Muscle of leg (tissue), 11 donors: Measurements from ENCODE around the gene ACSF3. TPM values are rescaled to one million over a fixed set of nuclear protein-coding genes. Genes with fewer than 3 reads are reported as not detected.

Experiments used
- DNase-seq: peaks from one replicate; pipeline ENCODE4 v3.0.0; 2013
- H3K27ac ChIP-seq: one replicate; pipeline ENCODE4 v1.5.1; 2013; ENCODE audit warnings: mild to moderate bottlenecking, low read length, control low read depth
- H3K27me3 ChIP-seq: one replicate; pipeline ENCODE4 v1.6.1; 2013; ENCODE audit warnings: low read length; ENCODE audit not compliant: control insufficient read depth, insufficient read depth
- H3K36me3 ChIP-seq: one replicate; pipeline ENCODE4 v1.6.1; 2013; ENCODE audit warnings: low read length; ENCODE audit not compliant: control insufficient read depth, insufficient read depth
- H3K4me1 ChIP-seq: one replicate; pipeline ENCODE4 v1.6.1; 2013; ENCODE audit warnings: low read length; ENCODE audit not compliant: control insufficient read depth, insufficient read depth
- H3K4me3 ChIP-seq: one replicate; pipeline ENCODE4 v1.5.1; 2013; ENCODE audit warnings: low read length, control low read depth
- H3K9me3 ChIP-seq: replicated peaks from 2 replicates; pipeline ENCODE4 v1.6.1; 2013; ENCODE audit warnings: low read depth, low read length; ENCODE audit not compliant: control insufficient read depth
- WGBS: methylation state at CpG from one replicate; pipeline ENCODE4 v1.1.5; 2013; ENCODE audit warnings: missing lambda C conversion rate; ENCODE audit not compliant: insufficient coverage; 5-methylcytosine and 5-hydroxymethylcytosine counted together
- polyA plus RNA-seq, 8 donors: library from polyadenylated mRNA; unstranded; fragments of 120-200 nt; gene quantifications; one replicate each; pipeline versions ENCODE4 v1.2.1 to v1.2.3, GENCODE V29; 2013; ENCODE audit warnings: inconsistent platforms in 1 of 8, low replicate concordance in 1 of 8; ENCODE audit not compliant: insufficient read length in 8 of 8, insufficient read depth in 1 of 8
- total RNA-seq: library from RNA; stranded (reverse); fragments of 120-200 nt; gene quantifications from one replicate; pipeline ENCODE4 v1.2.4, GENCODE V29; 2013

The ACSF3 gene
- total and polyA plus RNA-seq, 9 donors, result 13.4 to 18.6 (median 16.7) TPM

DNA sequence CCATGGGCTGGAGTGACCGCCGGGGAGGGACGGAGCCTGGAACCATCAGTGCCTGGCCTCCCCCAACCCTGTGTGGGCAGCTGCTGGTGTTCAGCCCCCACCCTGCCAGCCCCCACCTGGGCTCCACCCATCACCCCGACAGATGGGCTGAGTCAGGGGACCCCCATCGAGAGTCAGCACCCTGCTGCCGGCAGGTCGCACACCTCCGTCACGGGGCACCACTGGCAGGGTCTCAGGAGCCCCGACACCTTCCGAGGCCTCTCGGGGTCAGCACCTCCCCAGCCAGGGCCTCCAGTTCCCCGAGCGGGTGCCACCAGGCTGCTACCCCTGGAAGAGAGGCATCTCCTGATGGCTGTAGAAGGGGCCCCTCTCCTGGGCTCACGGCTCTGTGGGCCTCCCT is 38.3 kb upstream of the ACSF3 start:
- Histone ChIP-seq H3K4me3 (no peak overlapping the region), H3K9me3 (no peaks in the 10 kb centered on the region), H3K36me3 (no peaks in the 10 kb centered on the region), H3K27me3 (peaks cover 35% of the 10 kb centered on the region), H3K27ac (no peak overlapping the region), H3K4me1 (peaks cover 25% of the 10 kb centered on the region)
- 67% methylated on average over 10 of the region's 15 CpGs for WGBS
- DNase-seq, result no peak

DNA sequence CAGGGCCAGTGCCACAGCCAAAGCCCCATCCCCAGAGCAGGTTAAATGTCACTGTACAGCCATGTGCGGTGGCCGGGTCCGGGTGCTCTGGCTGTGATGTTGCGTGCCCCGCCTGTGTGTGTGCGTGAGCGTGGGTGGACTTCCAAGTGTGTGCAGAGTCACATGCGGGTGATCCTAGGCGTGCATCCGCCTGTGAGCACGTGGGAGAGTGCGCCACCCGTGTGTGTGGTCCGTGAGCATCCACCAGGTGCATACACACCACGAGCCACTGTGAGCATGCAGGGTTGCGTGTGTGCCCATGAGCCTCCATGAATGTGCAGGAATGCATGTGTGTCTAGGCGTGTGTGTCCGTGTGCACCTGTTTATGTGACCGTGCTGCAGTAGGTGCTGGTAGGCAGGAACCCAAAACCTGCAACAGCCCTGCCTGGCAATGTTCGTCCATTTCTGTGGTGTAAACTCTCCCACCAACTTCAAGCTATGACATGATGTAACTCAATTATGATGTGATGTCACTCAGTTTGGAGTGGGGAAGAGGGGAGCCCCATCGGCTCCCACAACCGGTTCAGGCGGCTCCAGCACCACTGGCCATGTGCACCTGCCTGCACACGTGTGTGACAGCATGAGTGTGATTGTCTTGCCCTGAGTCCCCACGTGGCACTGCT is 37.6 kb upstream of the ACSF3 start:
- WGBS, result 84% methylated on average over 21 of the region's 25 CpGs
- no peak overlapping the region for H3K4me3 ChIP-seq
- H3K9me3 ChIP-seq, result no peaks in the 10 kb centered on the region
- DNase-seq, result no peak
- H3K36me3 ChIP-seq, result no peaks in the 10 kb centered on the region
- H3K27me3 ChIP-seq, result peaks cover 37% of the 10 kb centered on the region
- peaks cover 19% of the 10 kb centered on the region for H3K4me1 ChIP-seq
- H3K27ac ChIP-seq, result no peak overlapping the region

GRCh38 chr16:89056592-89056991 is 37.1 kb upstream of the ACSF3 start:
- no peaks in the 10 kb centered on the region for H3K9me3 ChIP-seq
- no peaks in the 10 kb centered on the region for H3K36me3 ChIP-seq
- H3K27me3 ChIP-seq, result peaks cover 38% of the 10 kb centered on the region
- H3K4me1 ChIP-seq, result peaks cover 14% of the 10 kb centered on the region
- H3K27ac ChIP-seq, result no peak overlapping the region
- 86% methylated on average over 11 of the region's 11 CpGs for WGBS
- no peak for DNase-seq
- no peak overlapping the region for H3K4me3 ChIP-seq

GRCh38 chr16:89057738-89058137 is 35.9 kb upstream of the ACSF3 start:
- H3K27ac ChIP-seq, result no peak overlapping the region
- DNase-seq, result no peak
- no peak overlapping the region for H3K4me3 ChIP-seq
- no peaks in the 10 kb centered on the region for H3K36me3 ChIP-seq
- H3K9me3 ChIP-seq, result no peaks in the 10 kb centered on the region
- H3K27me3 ChIP-seq, result peaks cover 33% of the 10 kb centered on the region
- 62% methylated on average over 9 of the region's 9 CpGs for WGBS
- peaks cover 3% of the 10 kb centered on the region for H3K4me1 ChIP-seq

- DNase-seq, result no peak
- H3K9me3 ChIP-seq, result no peaks in the 10 kb centered on the region
- no peak overlapping the region for H3K4me3 ChIP-seq
- no peak overlapping the region for H3K27ac ChIP-seq
- H3K27me3 ChIP-seq, result peaks cover 28% of the 10 kb centered on the region
- no peaks in the 10 kb centered on the region for H3K36me3 ChIP-seq
- 100% methylated on average over 1 of the region's 9 CpGs for WGBS
- no peaks in the 10 kb centered on the region for H3K4me1 ChIP-seq
Measured at GRCh38 chr16:89058812-89059211, 34.8 kb upstream of the ACSF3 start.

DNA sequence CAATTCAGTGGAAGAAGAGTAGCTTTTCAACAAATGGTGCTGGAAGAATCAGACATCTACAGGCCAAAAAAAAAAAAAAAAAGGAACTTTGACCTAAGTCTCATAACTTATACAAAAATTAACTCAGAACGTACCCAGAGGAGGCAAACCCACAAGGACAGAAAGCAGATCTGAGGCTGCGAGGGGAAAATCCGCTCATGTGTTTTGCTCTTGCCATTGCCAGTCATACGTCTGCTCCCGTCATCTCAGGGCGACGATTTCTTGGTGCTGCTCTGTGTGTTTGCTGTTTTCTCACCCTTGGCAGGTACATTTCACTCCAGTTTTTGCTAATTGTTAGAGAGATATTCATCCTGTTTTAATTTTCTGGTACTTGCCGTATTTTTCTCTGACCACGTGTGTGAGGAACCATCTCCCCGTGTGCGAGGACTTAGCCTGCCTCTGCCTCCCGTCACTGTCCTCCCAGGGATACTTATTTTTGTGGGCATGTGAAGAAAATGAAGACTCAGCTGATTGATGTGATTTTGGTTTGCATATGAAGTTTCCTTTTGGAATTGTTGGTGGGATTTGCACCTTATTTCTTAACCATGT is 33.4 kb upstream of the ACSF3 start:
- WGBS, result 71% methylated on average over 4 of the region's 12 CpGs
- Histone ChIP-seq H3K4me3 (no peak overlapping the region), H3K9me3 (no peaks in the 10 kb centered on the region), H3K27ac (no peak overlapping the region), H3K36me3 (no peaks in the 10 kb centered on the region), H3K4me1 (no peaks in the 10 kb centered on the region), H3K27me3 (peaks cover 28% of the 10 kb centered on the region)
- DNase-seq, result no peak

GRCh38 chr16:89061086-89061485 is 32.6 kb upstream of the ACSF3 start:
- H3K27me3 ChIP-seq, result peaks cover 24% of the 10 kb centered on the region

DNA sequence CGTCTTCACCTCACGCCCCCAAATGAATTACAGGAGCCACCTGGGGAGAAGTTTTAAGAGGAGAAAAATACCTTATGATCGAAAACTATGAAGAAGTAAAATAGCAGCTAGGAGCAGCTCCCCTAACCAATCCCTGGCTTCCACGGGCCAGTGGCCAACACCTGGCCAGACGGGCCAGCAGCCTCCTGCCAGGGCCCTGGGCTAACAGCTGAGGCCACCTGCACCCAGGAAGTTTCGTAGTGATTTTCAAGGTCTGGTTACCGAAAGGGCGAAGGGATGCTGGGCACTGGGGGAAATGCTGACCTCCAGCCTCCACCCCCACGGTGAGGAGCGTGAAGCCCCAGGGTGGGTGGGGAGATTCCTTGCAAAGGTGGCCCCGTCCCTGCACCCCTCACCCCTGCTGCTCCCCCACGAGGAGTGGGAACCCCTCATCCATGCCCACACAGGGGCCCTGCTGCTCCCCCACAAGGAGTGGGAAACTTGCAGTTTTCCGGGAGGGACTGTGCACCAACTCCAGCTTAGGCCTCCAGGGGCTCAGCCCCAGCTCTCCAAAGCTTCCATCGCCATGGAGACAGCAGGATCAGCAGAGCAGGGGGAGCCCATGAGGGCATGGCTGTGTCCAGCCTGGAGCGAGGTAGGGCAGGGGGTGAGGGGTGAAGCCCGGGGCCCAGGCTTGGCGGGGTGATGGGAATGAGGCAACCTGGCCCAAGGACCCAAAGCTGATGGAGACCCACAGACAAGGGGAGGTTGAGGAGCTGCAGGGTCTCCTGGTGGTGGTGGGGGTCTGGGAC is 31.9 kb upstream of the ACSF3 start:
- H3K36me3 ChIP-seq, result no peaks in the 10 kb centered on the region
- H3K9me3 ChIP-seq, result no peaks in the 10 kb centered on the region
- DNase-seq, result no peak
- no peak overlapping the region for H3K4me3 ChIP-seq
- no peaks in the 10 kb centered on the region for H3K4me1 ChIP-seq
- H3K27me3 ChIP-seq, result peaks cover 28% of the 10 kb centered on the region
- no peak overlapping the region for H3K27ac ChIP-seq
- 55% methylated on average over 6 of the region's 17 CpGs for WGBS

More at GRCh38 chr16:89061086-89061485, 32.6 kb upstream of the ACSF3 start:
- Histone ChIP-seq H3K27ac (no peak overlapping the region), H3K4me3 (no peak overlapping the region), H3K36me3 (no peaks in the 10 kb centered on the region), H3K4me1 (no peaks in the 10 kb centered on the region), H3K9me3 (no peaks in the 10 kb centered on the region)
- DNase-seq, result no peak
- 63% methylated on average over 21 of the region's 21 CpGs for WGBS

- peaks cover 35% of the 10 kb centered on the region for H3K27me3 ChIP-seq
Measured at GRCh38 chr16:89062389-89063345, 31.0 kb upstream of the ACSF3 start.

More at GRCh38 chr16:89062389-89063345, 31.0 kb upstream of the ACSF3 start:
- no peak for DNase-seq
- H3K4me3 ChIP-seq, result no peak overlapping the region
- no peaks in the 10 kb centered on the region for H3K36me3 ChIP-seq
- no peak overlapping the region for H3K27ac ChIP-seq
- WGBS, result 80% methylated on average over 30 of the region's 30 CpGs
- no peaks in the 10 kb centered on the region for H3K9me3 ChIP-seq
- peaks cover 2% of the 10 kb centered on the region for H3K4me1 ChIP-seq
